CD4-positive, alpha-beta T cell (primary cell): Measurements from ENCODE around the gene DDX18. TPM values are rescaled to one million over a fixed set of nuclear protein-coding genes. Genes with fewer than 3 reads are reported as not detected.
A peak's percentile ranks its signal among the peaks of the same experiment; 100 is the strongest.

ENCODE experiments used
- ATAC-seq: fragments of 200-7000 bp; cut with Tn5 transposase; one replicate; pipeline ENCODE4 v1.10.0; 2022; ENCODE audit warnings: mild to moderate bottlenecking; ENCODE audit not compliant: poor library complexity
- CTCF ChIA-PET: fragments of 350-600 bp; sonication (Branson Sonifier 250); formaldehyde crosslinking; loops from one replicate; lab custom pipeline; 2021; ENCODE audit warnings: antibody characterized with exemption, inconsistent platforms; lab: Charles Lee
- POLR2A ChIA-PET: fragments of 350-600 bp; sonication (Branson Sonifier 250); formaldehyde crosslinking; loops from one replicate; lab custom pipeline; 2021; ENCODE audit warnings: antibody characterized with exemption, inconsistent platforms; lab: Charles Lee
- DNase-seq, 14 experiments: peaks; one replicate each; pipeline ENCODE4 v3.0.0-alpha.2; 2013 to 2020; ENCODE audit warnings: mixed read lengths in 2 of 14
- H3K27ac ChIP-seq, 2 donors: one replicate each; pipeline versions ENCODE4 v1.5.1 to v1.7.0; 2013; ENCODE audit warnings: low read length in 2 of 2, low read depth in 1 of 2, mild to moderate bottlenecking in 1 of 2
- H3K27me3 ChIP-seq, 2 experiments: 1 replicate in 1 of 2; 2 replicates in 1 of 2; pipeline versions ENCODE4 v1.6.1 to v1.7.0; 2013; ENCODE audit warnings: low read length in 2 of 2, control low read depth in 1 of 2, mild to moderate bottlenecking in 1 of 2, moderate library complexity in 1 of 2; ENCODE audit not compliant: insufficient read depth in 2 of 2, control insufficient read depth in 1 of 2
- H3K36me3 ChIP-seq: one replicate; pipeline ENCODE4 v1.6.1; 2013; ENCODE audit warnings: low read length, control low read depth; ENCODE audit not compliant: insufficient read depth
- H3K4me1 ChIP-seq: one replicate; pipeline ENCODE4 v1.6.1; 2013; ENCODE audit warnings: low read length, control low read depth; ENCODE audit not compliant: insufficient read depth
- H3K4me3 ChIP-seq: one replicate; pipeline ENCODE4 v1.5.1; 2013; ENCODE audit warnings: mild to moderate bottlenecking, low read length, moderate library complexity
- H3K9me3 ChIP-seq, 2 experiments: 1 replicate in 1 of 2; 2 replicates in 1 of 2; pipeline versions ENCODE4 v1.6.1 to v1.7.0; 2013; ENCODE audit warnings: low read length in 2 of 2, mild to moderate bottlenecking in 2 of 2, control low read depth in 1 of 2, moderate library complexity in 1 of 2; ENCODE audit not compliant: control insufficient read depth in 1 of 2, insufficient read depth in 1 of 2
- H3K27ac Mint-ChIP-seq: one replicate; pipeline ENCODE4 v1.8.0; 2020; ENCODE audit warnings: mixed read lengths
- H3K27me3 Mint-ChIP-seq: one replicate; pipeline ENCODE4 v1.8.0; 2021; ENCODE audit warnings: mixed read lengths
- H3K36me3 Mint-ChIP-seq: one replicate; pipeline ENCODE4 v1.8.0; 2021; ENCODE audit warnings: low read depth, mixed read lengths
- H3K4me1 Mint-ChIP-seq: one replicate; pipeline ENCODE4 v1.8.0; 2021; ENCODE audit warnings: low read depth, mixed read lengths
- H3K4me3 Mint-ChIP-seq: one replicate; pipeline ENCODE4 v1.8.0; 2020; ENCODE audit warnings: mild to moderate bottlenecking, mixed read lengths
- H3K9me3 Mint-ChIP-seq: one replicate; pipeline ENCODE4 v1.8.0; 2020; ENCODE audit warnings: mixed read lengths
- intact Hi-C, 2 experiments: fragments of 100-400 bp; cut with DNase I in 1 of 2; cut with micrococcal nuclease in 1 of 2; formaldehyde crosslinking; loops; one replicate each; pipeline versions ENCODE4 v1.15.1 to v1.9.0; 2023 to 2025; cut with DNase I, micrococcal nuclease
- total RNA-seq, 174 experiments: library from RNA in 2 of 174; stranded (reverse) in 2 of 174; gene quantifications; one replicate each; pipeline ENCODE4 v1.2.3 and lab custom pipeline; 2021 to 2026
- TF ChIP-seq, protein P1 (sequence below): fragments of 200-600 bp; IDR thresholded peaks from one replicate; pipeline ENCODE4 v1.8.0; 2022; ENCODE audit warnings: antibody characterized with exemption, mild to moderate bottlenecking

Gene DDX18
- total RNA-seq, 2 experiments from 2014 or later: 172 to 177 TPM

DNA sequence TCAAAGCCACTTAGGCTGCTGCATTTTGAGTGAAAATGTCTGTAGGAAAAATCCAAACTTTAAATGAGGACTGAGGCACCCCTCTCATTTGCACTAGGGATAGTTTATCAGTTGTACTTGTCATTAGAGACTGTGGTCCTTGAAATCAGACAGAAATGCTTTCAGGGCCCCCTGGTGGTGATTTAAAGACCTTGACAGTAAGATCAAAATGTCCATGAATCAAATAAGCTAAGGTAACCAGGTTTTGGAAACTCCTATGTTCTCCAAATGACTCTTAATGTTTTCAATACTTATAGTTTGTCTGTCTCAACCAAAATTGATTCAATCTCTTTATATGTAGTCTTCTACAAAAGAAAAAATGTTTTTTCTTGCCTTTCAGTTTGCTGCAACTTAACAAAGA is 28.8 kb upstream of the DDX18 start:
- H3K4me3 Mint-ChIP-seq: no peak overlapping the region
- H3K36me3 Mint-ChIP-seq: no peaks in the 10 kb centered on the region
- peaks cover 8% of the 10 kb centered on the region for H3K9me3 Mint-ChIP-seq
- no peaks in the 10 kb centered on the region for H3K4me1 Mint-ChIP-seq
- peaks cover 12% of the 10 kb centered on the region for H3K27me3 Mint-ChIP-seq
- POLR2A ChIA-PET: interaction anchor here (0.7 kb wide), 1 partner anchor 29 kb away, joined by 3 read pairs; the partner anchor contains the start of gene DDX18
- DNase-seq (peak in 7 of 14 experiments; percentile 4 to 63 (median 40)), ATAC-seq (no peak)
- H3K9me3 ChIP-seq: no peaks in the 10 kb centered on the region
- H3K4me1 ChIP-seq: no peaks in the 10 kb centered on the region
- CTCF ChIA-PET: interaction anchor here (0.6 to 1.3 kb wide), 4 partner anchors 9 to 29 kb away, joined by 4 to 7 read pairs (median 4); partner anchors contain the start of gene DDX18
- no peak overlapping the region for H3K4me3 ChIP-seq
- no peaks in the 10 kb centered on the region for H3K36me3 ChIP-seq
- intact Hi-C loops: no loop called here
- H3K27me3 ChIP-seq: peaks cover 0 to 3% of the 10 kb centered on the region in 2 experiments
- no peak overlapping the region for H3K27ac Mint-ChIP-seq
- no peak overlapping the region for H3K27ac ChIP-seq
- TF ChIP-seq, protein P1, sequence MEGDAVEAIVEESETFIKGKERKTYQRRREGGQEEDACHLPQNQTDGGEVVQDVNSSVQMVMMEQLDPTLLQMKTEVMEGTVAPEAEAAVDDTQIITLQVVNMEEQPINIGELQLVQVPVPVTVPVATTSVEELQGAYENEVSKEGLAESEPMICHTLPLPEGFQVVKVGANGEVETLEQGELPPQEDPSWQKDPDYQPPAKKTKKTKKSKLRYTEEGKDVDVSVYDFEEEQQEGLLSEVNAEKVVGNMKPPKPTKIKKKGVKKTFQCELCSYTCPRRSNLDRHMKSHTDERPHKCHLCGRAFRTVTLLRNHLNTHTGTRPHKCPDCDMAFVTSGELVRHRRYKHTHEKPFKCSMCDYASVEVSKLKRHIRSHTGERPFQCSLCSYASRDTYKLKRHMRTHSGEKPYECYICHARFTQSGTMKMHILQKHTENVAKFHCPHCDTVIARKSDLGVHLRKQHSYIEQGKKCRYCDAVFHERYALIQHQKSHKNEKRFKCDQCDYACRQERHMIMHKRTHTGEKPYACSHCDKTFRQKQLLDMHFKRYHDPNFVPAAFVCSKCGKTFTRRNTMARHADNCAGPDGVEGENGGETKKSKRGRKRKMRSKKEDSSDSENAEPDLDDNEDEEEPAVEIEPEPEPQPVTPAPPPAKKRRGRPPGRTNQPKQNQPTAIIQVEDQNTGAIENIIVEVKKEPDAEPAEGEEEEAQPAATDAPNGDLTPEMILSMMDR: peak; percentile 77

DNA sequence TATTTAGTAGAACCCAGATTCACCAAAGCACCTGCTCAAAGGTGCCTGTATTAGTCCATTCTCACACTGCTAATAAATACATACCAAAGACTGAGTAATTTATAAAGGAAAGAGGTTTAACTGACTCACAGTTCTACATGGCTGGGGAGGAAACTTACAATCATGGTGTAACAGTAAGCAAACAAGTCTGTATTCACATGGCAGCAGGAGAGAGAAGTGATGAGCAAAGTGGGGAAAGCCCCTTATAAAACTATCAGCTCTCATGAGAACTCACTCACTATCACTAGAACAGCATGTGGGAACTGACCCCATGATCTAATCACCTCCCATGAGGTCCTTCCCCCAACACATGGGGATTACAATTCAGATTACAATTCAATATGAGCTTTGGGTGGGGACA is 28.0 kb upstream of the DDX18 start:
- Mint-ChIP-seq H3K9me3 (peaks cover 8% of the 10 kb centered on the region), H3K27me3 (peaks cover 15% of the 10 kb centered on the region), H3K4me1 (no peaks in the 10 kb centered on the region), H3K36me3 (no peaks in the 10 kb centered on the region), H3K27ac (no peak overlapping the region), H3K4me3 (no peak overlapping the region)
- CTCF ChIA-PET: interaction anchor here (1.1 to 1.3 kb wide), 2 partner anchors 8 to 28 kb away, joined by 4 to 7 read pairs; partner anchors contain the start of gene DDX18
- Histone ChIP-seq H3K9me3 (no peaks in the 10 kb centered on the region), H3K36me3 (no peaks in the 10 kb centered on the region), H3K4me1 (no peaks in the 10 kb centered on the region), H3K27ac (no peak overlapping the region), H3K27me3 (peaks cover 3 to 4% of the 10 kb centered on the region in 2 experiments), H3K4me3 (no peak overlapping the region)
- DNase-seq (no peak), ATAC-seq (no peak)
- intact Hi-C loops: no loop called here
- POLR2A ChIA-PET: interaction anchor here (0.7 kb wide), 1 partner anchor 28 kb away, joined by 3 read pairs; the partner anchor contains the start of gene DDX18
- TF ChIP-seq, protein P1: no peak

DNA sequence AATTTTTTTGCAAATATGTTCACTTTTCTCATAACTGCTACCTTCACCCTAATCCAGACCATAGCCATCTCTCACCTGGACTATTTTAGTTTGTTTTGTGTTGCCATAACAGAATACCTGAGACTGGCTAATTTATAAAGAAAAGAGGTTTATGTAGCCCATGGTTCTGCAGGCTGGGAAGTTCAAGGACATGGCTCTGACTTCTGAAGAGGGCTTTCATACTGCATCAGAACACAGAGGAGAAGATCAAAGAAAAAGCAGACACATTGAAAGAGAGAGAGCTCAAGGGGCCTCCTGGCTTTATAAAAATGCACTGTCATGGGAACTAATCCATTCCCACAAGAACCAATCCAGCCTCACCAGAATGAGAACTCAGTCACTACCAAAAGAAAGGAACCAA is 25.0 kb upstream of the DDX18 start:
- CTCF ChIA-PET: no interaction called here
- DNase-seq (no peak), ATAC-seq (no peak)
- H3K9me3 ChIP-seq: no peaks in the 10 kb centered on the region
- Mint-ChIP-seq H3K36me3 (no peaks in the 10 kb centered on the region), H3K27me3 (peaks cover 27% of the 10 kb centered on the region), H3K4me3 (no peak overlapping the region), H3K9me3 (peaks cover 8% of the 10 kb centered on the region), H3K27ac (no peak overlapping the region), H3K4me1 (no peaks in the 10 kb centered on the region)
- POLR2A ChIA-PET: no interaction called here
- H3K4me3 ChIP-seq: no peak overlapping the region
- peaks cover 3 to 10% of the 10 kb centered on the region in 2 experiments for H3K27me3 ChIP-seq
- intact Hi-C loops: no loop called here
- no peaks in the 10 kb centered on the region for H3K36me3 ChIP-seq
- TF ChIP-seq, protein P1: no peak
- H3K4me1 ChIP-seq: no peaks in the 10 kb centered on the region
- no peak overlapping the region for H3K27ac ChIP-seq
